Activated CD8-positive, alpha-beta T cell treated with anti-CD3 and anti-CD28 coated beads for 36 hours (primary cell): ENCODE results near the gene DIAPH2. TPM values are rescaled to one million over a fixed set of nuclear protein-coding genes. Genes with fewer than 3 reads are reported as not detected.

ENCODE experiments used
- ATAC-seq: fragments of 200-7000 bp; cut with Tn5 transposase; one replicate; pipeline ENCODE4 v1.10.0; 2021; ENCODE audit warnings: mild to moderate bottlenecking, moderate library complexity
- CTCF ChIA-PET: fragments of 350-600 bp; sonication (Branson Sonifier 250); formaldehyde crosslinking; loops from one replicate; lab custom pipeline; 2021; ENCODE audit warnings: antibody characterized with exemption; lab: Charles Lee
- POLR2A ChIA-PET: fragments of 350-600 bp; sonication (Branson Sonifier 250); formaldehyde crosslinking; loops from one replicate; lab custom pipeline; 2021; ENCODE audit warnings: antibody characterized with exemption; lab: Charles Lee
- DNase-seq: peaks from one replicate; pipeline ENCODE4 v3.0.0-alpha.2; 2020
- H3K27ac Mint-ChIP-seq: one replicate; pipeline ENCODE4 v1.8.0; 2021; ENCODE audit warnings: mild to moderate bottlenecking, mixed read lengths
- H3K27me3 Mint-ChIP-seq: one replicate; pipeline ENCODE4 v1.8.0; 2021; ENCODE audit warnings: mixed read lengths
- H3K36me3 Mint-ChIP-seq: one replicate; pipeline ENCODE4 v1.8.0; 2021; ENCODE audit warnings: low read depth, mixed read lengths
- H3K4me1 Mint-ChIP-seq: one replicate; pipeline ENCODE4 v1.8.0; 2021; ENCODE audit warnings: low read depth, mixed read lengths
- H3K4me3 Mint-ChIP-seq: one replicate; pipeline ENCODE4 v1.8.0; 2021; ENCODE audit warnings: mild to moderate bottlenecking, moderate library complexity, mixed read lengths
- H3K9me3 Mint-ChIP-seq: one replicate; pipeline ENCODE4 v1.8.0; 2021; ENCODE audit warnings: mixed read lengths
- CTCF ChIP-seq: fragments of 200-600 bp; IDR thresholded peaks from one replicate; pipeline ENCODE4 v1.8.0; 2022; ENCODE audit warnings: antibody characterized with exemption, mild to moderate bottlenecking
- intact Hi-C: fragments of 100-400 bp; cut with micrococcal nuclease; formaldehyde crosslinking; loops from one replicate; pipeline ENCODE4 v1.10.0; 2022
- total RNA-seq, 2 experiments: library from RNA; stranded (reverse); gene quantifications; one replicate each; pipeline ENCODE4 v1.2.3, GENCODE V29; 2021

The DIAPH2 gene
- total RNA-seq, 2 experiments from 2014 or later, result 8.1 to 8.5 TPM

GRCh38 chrX:96692454-96692853 is 7.8 kb downstream of the DIAPH2 start:
- H3K27me3 Mint-ChIP-seq, result no peaks in the 10 kb centered on the region
- H3K36me3 Mint-ChIP-seq, result no peaks in the 10 kb centered on the region
- H3K4me3 Mint-ChIP-seq, result no peak overlapping the region
- no peak for TF ChIP-seq CTCF
- intact Hi-C loops, result no loop called here
- DNase-seq (no peak), ATAC-seq (no peak)
- ChIA-PET POLR2A (no interaction called here), CTCF (no interaction called here)
- peaks cover 8% of the 10 kb centered on the region for H3K4me1 Mint-ChIP-seq
- H3K27ac Mint-ChIP-seq, result no peak overlapping the region
- no peaks in the 10 kb centered on the region for H3K9me3 Mint-ChIP-seq

GRCh38 chrX:96692890-96693289 is 8.2 kb downstream of the DIAPH2 start:
- Mint-ChIP-seq H3K9me3 (no peaks in the 10 kb centered on the region), H3K36me3 (no peaks in the 10 kb centered on the region), H3K27ac (no peak overlapping the region), H3K27me3 (no peaks in the 10 kb centered on the region), H3K4me3 (no peak overlapping the region), H3K4me1 (peaks cover 8% of the 10 kb centered on the region)
- POLR2A ChIA-PET, result no interaction called here
- TF ChIP-seq CTCF, result no peak
- DNase-seq, result no peak
- ATAC-seq, result no peak
- CTCF ChIA-PET, result no interaction called here
- intact Hi-C loops, result no loop called here

- H3K4me3 Mint-ChIP-seq, result no peak overlapping the region
Observed at GRCh38 chrX:96693407-96693806, 8.8 kb downstream of the DIAPH2 start.

GRCh38 chrX:96696462-96696861 is 11.8 kb downstream of the DIAPH2 start:
- Mint-ChIP-seq H3K27me3 (no peaks in the 10 kb centered on the region), H3K27ac (no peak overlapping the region), H3K36me3 (no peaks in the 10 kb centered on the region), H3K4me3 (no peak overlapping the region), H3K4me1 (peaks cover 6% of the 10 kb centered on the region), H3K9me3 (no peaks in the 10 kb centered on the region)
- CTCF ChIA-PET, result no interaction called here
- no peak for ATAC-seq
- no peak for DNase-seq
- TF ChIP-seq CTCF, result no peak
- POLR2A ChIA-PET, result no interaction called here
- intact Hi-C loops, result no loop called here

More at GRCh38 chrX:96693407-96693806, 8.8 kb downstream of the DIAPH2 start:
- DNase-seq, result no peak
- no peaks in the 10 kb centered on the region for H3K36me3 Mint-ChIP-seq
- no peak for ATAC-seq
- ChIA-PET CTCF (no interaction called here), POLR2A (no interaction called here)
- H3K9me3 Mint-ChIP-seq, result no peaks in the 10 kb centered on the region
- no peak overlapping the region for H3K27ac Mint-ChIP-seq
- peaks cover 11% of the 10 kb centered on the region for H3K4me1 Mint-ChIP-seq
- no peak for TF ChIP-seq CTCF
- no peaks in the 10 kb centered on the region for H3K27me3 Mint-ChIP-seq
- intact Hi-C loops, result no loop called here

GRCh38 chrX:96700625-96701024 is 16.0 kb downstream of the DIAPH2 start:
- no peak overlapping the region for H3K27ac Mint-ChIP-seq
- POLR2A ChIA-PET, result no interaction called here

More at GRCh38 chrX:96700625-96701024, 16.0 kb downstream of the DIAPH2 start:
- no peak for ATAC-seq
- H3K4me1 Mint-ChIP-seq, result peaks cover 3% of the 10 kb centered on the region
- CTCF ChIA-PET, result no interaction called here
- TF ChIP-seq CTCF, result no peak
- intact Hi-C loops, result no loop called here
- H3K9me3 Mint-ChIP-seq, result no peaks in the 10 kb centered on the region
- no peaks in the 10 kb centered on the region for H3K27me3 Mint-ChIP-seq
- no peak overlapping the region for H3K4me3 Mint-ChIP-seq
- no peak for DNase-seq
- H3K36me3 Mint-ChIP-seq, result no peaks in the 10 kb centered on the region
